Choroid plexus epithelial cell (primary cell): ENCODE measurements around the gene UBXN11.

Experiments
- DNase-seq: peaks from one replicate; pipeline ENCODE4 v3.0.0-alpha.2; 2010; ENCODE audit warnings: low read depth
- H3K4me3 ChIP-seq: 2 replicates; pipeline ENCODE4 v1.5.1; 2011; ENCODE audit warnings: low read depth, mild to moderate bottlenecking, control low read depth, low read length, moderate library complexity
- CTCF ChIP-seq: conservative IDR thresholded peaks from 2 replicates; pipeline ENCODE4 v1.5.1; 2011; ENCODE audit warnings: low read depth, mild to moderate bottlenecking, control low read depth, inconsistent platforms, low read length, moderate library complexity

Gene UBXN11

GRCh38 chr1:26345718-26346117, 39.3 kb upstream of the UBXN11 start:
- no peak for TF ChIP-seq CTCF
- H3K4me3 ChIP-seq: no peak overlapping the region
- no peak for DNase-seq

GRCh38 chr1:26344147-26344920, 37.9 kb upstream of the UBXN11 start:
- no peak overlapping the region for H3K4me3 ChIP-seq
- DNase-seq: no peak
- TF ChIP-seq CTCF: no peak

- no peak overlapping the region for H3K4me3 ChIP-seq
- DNase-seq: no peak
- TF ChIP-seq CTCF: no peak
These were observed 33.6 kb upstream of the UBXN11 start for GRCh38 chr1:26340047-26340481.

- no peak for TF ChIP-seq CTCF
- DNase-seq: no peak
- H3K4me3 ChIP-seq: no peak overlapping the region
These were observed 32.2 kb upstream of the UBXN11 start for GRCh38 chr1:26338670-26339069.

- no peak overlapping the region for H3K4me3 ChIP-seq
- TF ChIP-seq CTCF: no peak
- DNase-seq: no peak
These were observed 31.2 kb upstream of the UBXN11 start for GRCh38 chr1:26337625-26338024.

GRCh38 chr1:26337206-26337535, 30.7 kb upstream of the UBXN11 start:
- no peak for DNase-seq
- no peak overlapping the region for H3K4me3 ChIP-seq
- no peak for TF ChIP-seq CTCF
